ENCODE results near the gene PARD3B. TPM values are rescaled to one million over a fixed set of nuclear protein-coding genes. Genes with fewer than 3 reads are reported as not detected.

PARD3B gene
- total RNA-seq, 1 experiment from 2014 or later: 2.0 TPM

GRCh38 chr2:205338156-205338555 lies 792.9 kb downstream of the PARD3B start:
- ChIA-PET RAD21 (ENCODE audit: low non-redundant PET in 1 of 2, low total read pairs in 2 of 2, uncharacterized antibody in 2 of 2, unreplicated experiment in 2 of 2) (no interaction called here), CTCF (no interaction called here), POLR2A (no interaction called here)
- no peaks in the 10 kb centered on the region for H3K4me1 ChIP-seq (ENCODE audit: control insufficient read depth in 1 of 2, insufficient read depth in 2 of 2, low read length in 2 of 2)
- H3K27me3 ChIP-seq (ENCODE audit: insufficient read depth, low read length): no peaks in the 10 kb centered on the region
- H3K79me2 ChIP-seq (ENCODE audit: insufficient read depth, low read length): no peaks in the 10 kb centered on the region
- no peaks in the 10 kb centered on the region for H3K9me2 ChIP-seq (ENCODE audit: insufficient read depth)
- ATAC-seq: no peak
- no TSS peak for BruUV-seq (replicated peaks)
- no peaks in the 10 kb centered on the region for H3K9me3 ChIP-seq (ENCODE audit: control insufficient read depth in 1 of 2, insufficient read depth in 1 of 2, low read depth in 1 of 2, low read length in 2 of 2)
- H3K36me3 ChIP-seq (ENCODE audit: control insufficient read depth in 1 of 2, insufficient read depth in 2 of 2, low read length in 2 of 2): no peaks in the 10 kb centered on the region
- intact Hi-C loops (cut with micrococcal nuclease): no loop called here
- H3K27ac ChIP-seq (ENCODE audit: low read depth, low read length): no peak overlapping the region
- no peak overlapping the region for H3K4me2 ChIP-seq (ENCODE audit: low read length)
- H3K9ac ChIP-seq (ENCODE audit: low read length): no peak overlapping the region
- no peak overlapping the region for H3K4me3 ChIP-seq (replicated peaks in 1 of 2; ENCODE audit: low read depth in 1 of 2, low read length in 2 of 2)
- no peaks in the 10 kb centered on the region for H4K20me1 ChIP-seq (ENCODE audit: insufficient read depth)
- no peak for DNase-seq (ENCODE audit: low read depth, low spot score)
- no peak overlapping the region for H2AFZ ChIP-seq (ENCODE audit: low read depth, low read length, poor library complexity, severe bottlenecking)
- TF ChIP-seq SIN3A (IDR thresholded peaks at IDR 0.05; ENCODE audit: low read depth): no peak
- no peak for TF ChIP-seq ZFX (IDR thresholded peaks at IDR 0.05)
- no peak for TF ChIP-seq ELF1 (IDR thresholded peaks at IDR 0.05; ENCODE audit: borderline replicate concordance, low read depth)
- no peak for TF ChIP-seq SRF (IDR thresholded peaks at IDR 0.05; ENCODE audit: low read depth)
- no peak for TF ChIP-seq POLR2A (IDR thresholded peaks at IDR 0.05; ENCODE audit: borderline replicate concordance, extremely low read depth, insufficient read depth, insufficient read length)
- TF ChIP-seq FOSL1 (IDR thresholded peaks at IDR 0.05; ENCODE audit: low read depth): no peak
- TF ChIP-seq EZH2 (IDR thresholded peaks at IDR 0.05): no peak
- TF ChIP-seq ATF3 (IDR thresholded peaks at IDR 0.05): no peak
- TF ChIP-seq JUND (IDR thresholded peaks at IDR 0.05): no peak
- TF ChIP-seq MAX (IDR thresholded peaks at IDR 0.05): no peak
- TF ChIP-seq YY1 (IDR thresholded peaks at IDR 0.05; ENCODE audit: extremely low read depth, insufficient replicate concordance, low read depth, low read length): no peak

GRCh38 chr2:205343103-205343502 lies 797.8 kb downstream of the PARD3B start:
- Histone ChIP-seq H3K4me3 (replicated peaks in 1 of 2; ENCODE audit: low read depth in 1 of 2, low read length in 2 of 2) (no peak overlapping the region), H3K27ac (ENCODE audit: low read depth, low read length) (no peak overlapping the region), H3K9me2 (ENCODE audit: insufficient read depth) (no peaks in the 10 kb centered on the region), H3K79me2 (ENCODE audit: insufficient read depth, low read length) (no peaks in the 10 kb centered on the region), H4K20me1 (ENCODE audit: insufficient read depth) (no peaks in the 10 kb centered on the region; the same call in 1 of the 2 replicates), H3K9ac (ENCODE audit: low read length) (no peak overlapping the region), H3K9me3 (ENCODE audit: control insufficient read depth in 1 of 2, insufficient read depth in 1 of 2, low read depth in 1 of 2, low read length in 2 of 2) (no peaks in the 10 kb centered on the region), H2AFZ (ENCODE audit: low read depth, low read length, poor library complexity, severe bottlenecking) (no peak overlapping the region), H3K36me3 (ENCODE audit: control insufficient read depth in 1 of 2, insufficient read depth in 2 of 2, low read length in 2 of 2) (no peaks in the 10 kb centered on the region), H3K4me1 (ENCODE audit: control insufficient read depth in 1 of 2, insufficient read depth in 2 of 2, low read length in 2 of 2) (no peaks in the 10 kb centered on the region), H3K4me2 (ENCODE audit: low read length) (no peak overlapping the region), H3K27me3 (ENCODE audit: insufficient read depth, low read length) (0 out of 2 replicates have a peak, but pooled peaks cover 8% of the 10 kb centered on the region)
- TF ChIP-seq SIN3A (IDR thresholded peaks at IDR 0.05; ENCODE audit: low read depth): no peak
- no peak for TF ChIP-seq ATF3 (IDR thresholded peaks at IDR 0.05)
- TF ChIP-seq POLR2AphosphoS5 (IDR thresholded peaks at IDR 0.05; ENCODE audit: low read depth, low read length): no peak
- TF ChIP-seq EGR1 (IDR thresholded peaks at IDR 0.05; ENCODE audit: low read depth): no peak
- no peak for TF ChIP-seq CTCF (IDR thresholded peaks at IDR 0.05 in 2 of 3, conservative IDR thresholded peaks at IDR 0.05 in 1 of 3; ENCODE audit: borderline replicate concordance in 1 of 3, insufficient read depth in 1 of 3, low read depth in 2 of 3, low read length in 2 of 3)
- TF ChIP-seq JUND (IDR thresholded peaks at IDR 0.05): no peak
- no peak for TF ChIP-seq ZNF274 (IDR thresholded peaks at IDR 0.05; ENCODE audit: low read depth, low read length)
- no TSS peak for BruUV-seq (replicated peaks)
- RAD21 ChIA-PET (ENCODE audit: low non-redundant PET in 1 of 2, low total read pairs in 2 of 2, uncharacterized antibody in 2 of 2, unreplicated experiment in 2 of 2): no interaction called here
- intact Hi-C loops (cut with micrococcal nuclease): no loop called here
- DNase-seq (ENCODE audit: low read depth, low spot score) (no peak), ATAC-seq (no peak)
- CTCF ChIA-PET: no interaction called here
- POLR2A ChIA-PET: no interaction called here
